ENCODE measurements around the gene SOCS3.
"Not testable (repeated sequence)": the region's sequence is repeated elsewhere in the genome, so short reads cannot be mapped to it uniquely, and the experiment has no call there.

Gene SOCS3

DNA sequence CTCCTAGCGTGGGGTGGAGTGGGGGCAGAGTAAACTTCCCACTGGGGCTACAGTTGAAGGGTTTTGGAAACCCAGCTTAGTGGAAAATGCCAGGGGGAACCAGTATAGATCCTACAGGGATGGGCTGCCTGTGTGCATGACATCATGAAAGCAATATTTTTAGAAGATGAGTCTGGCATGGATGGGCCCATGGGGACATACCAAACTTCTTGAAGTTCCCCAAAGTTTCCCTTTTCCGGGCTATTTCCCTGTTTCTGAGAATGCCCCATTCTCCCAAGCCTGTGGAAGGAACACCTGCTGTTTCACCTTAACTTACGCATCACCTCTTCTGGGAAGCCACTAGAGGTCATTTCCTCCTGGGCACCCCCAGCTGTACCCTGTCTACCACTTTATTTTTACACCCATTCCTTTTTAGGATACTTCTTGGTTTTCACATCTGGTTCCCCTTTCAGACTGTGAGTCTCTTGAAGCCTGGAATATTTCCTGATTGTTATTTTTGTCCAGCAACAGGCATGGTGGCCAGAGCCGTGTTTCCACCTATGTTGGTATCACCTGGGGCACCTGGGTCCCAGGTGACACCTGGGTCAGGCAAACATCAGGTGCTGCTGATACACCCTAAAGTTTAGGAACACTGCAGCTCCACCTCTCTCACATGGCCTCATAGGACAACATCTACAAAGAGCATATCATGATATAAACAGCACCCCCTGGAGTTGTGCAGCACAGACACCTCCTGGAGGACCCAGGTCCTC lies 9.8 kb downstream of the SOCS3 start:
- peak; percentile 40 for DNase-seq (ENCODE audit: low spot score)

DNA sequence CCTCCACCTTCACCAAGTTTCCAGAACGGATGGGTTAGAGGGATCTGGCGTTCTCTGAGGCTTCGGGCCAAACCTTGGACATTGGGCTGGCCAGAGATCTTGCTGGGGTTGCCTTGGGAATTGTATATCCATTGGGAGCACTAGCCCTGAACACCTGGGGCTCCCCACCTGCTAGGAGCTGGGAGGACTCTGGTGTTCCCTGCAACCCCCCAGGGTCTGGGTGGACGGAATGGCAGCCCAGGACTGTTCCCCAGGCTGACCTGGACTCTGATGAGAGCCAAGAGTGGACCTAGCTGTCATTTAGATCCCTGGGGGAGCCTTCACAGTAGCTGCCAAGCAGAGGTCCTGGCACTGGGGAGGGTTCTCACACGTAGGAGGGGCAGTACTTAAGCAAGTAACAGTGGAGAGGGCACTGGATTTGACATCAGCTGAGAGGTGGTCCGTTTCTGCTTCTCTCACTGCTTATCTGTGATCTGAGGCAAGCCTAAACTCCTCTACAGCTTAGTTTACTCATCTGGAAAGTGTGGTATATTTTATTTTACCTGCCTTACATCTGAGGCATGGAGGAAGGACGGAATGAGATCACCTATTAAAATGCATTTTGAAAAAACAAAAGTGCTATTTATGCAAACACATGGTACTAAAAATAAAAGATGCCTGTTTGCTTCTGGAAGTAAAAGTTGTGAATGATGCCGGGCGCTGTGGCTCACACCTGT lies 11.7 kb downstream of the SOCS3 start:
- DNase-seq (ENCODE audit: low spot score) = no peak

DNA sequence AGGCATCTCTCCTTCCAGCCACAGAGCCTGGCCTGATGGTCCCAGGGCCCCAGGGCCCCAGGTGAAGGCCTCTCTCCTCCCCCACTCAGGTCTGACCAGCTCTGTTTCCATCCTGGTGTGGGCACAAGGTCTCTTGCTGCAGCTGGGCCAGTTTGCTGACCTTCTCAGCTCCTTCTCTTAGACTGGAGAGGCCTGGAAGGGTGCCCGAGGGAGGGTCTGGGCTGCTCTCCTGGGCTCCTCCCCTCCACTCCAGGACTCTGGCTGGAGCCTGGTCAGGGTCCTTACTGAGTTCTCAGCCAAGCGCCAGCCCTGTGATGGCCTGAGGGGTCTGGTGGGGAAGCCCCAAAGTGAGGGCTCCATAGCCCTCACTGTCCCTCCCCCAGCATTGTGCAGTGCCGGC lies 12.4 kb downstream of the SOCS3 start:
- DNase-seq (ENCODE audit: low spot score) = no peak

DNA sequence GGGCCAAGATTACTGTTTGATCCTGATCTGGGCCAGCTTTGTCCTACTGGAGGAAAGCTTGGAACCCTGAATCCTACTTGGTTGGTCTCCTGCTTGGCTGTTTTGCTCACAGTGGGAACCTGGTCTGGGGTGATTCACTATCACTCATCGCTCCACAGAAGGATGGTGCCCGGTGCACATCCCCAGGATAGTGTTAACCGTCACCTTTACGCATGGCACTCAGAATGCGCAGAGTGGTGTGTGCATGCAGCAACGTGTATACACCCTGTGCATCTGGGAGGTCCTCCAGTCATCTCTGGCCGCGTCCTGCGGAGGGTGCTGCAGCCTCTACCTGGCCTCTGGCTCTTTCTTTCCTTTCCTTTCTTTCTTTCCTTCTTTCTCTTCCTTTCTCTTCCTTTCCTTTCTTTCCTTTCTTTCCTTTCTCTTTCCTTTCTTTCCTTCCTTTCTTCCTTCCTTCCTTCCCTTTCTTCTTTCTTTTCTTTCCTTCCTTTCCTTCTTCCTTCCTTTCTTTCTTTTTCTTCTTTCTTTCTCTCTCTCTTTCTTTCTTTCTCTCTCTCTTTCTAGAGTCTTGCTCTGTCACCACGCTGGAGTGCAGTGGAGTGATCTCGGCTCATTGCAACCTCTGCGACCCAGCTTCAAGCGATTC lies 13.1 kb downstream of the SOCS3 start:
- no peak for DNase-seq (ENCODE audit: low spot score)

DNA sequence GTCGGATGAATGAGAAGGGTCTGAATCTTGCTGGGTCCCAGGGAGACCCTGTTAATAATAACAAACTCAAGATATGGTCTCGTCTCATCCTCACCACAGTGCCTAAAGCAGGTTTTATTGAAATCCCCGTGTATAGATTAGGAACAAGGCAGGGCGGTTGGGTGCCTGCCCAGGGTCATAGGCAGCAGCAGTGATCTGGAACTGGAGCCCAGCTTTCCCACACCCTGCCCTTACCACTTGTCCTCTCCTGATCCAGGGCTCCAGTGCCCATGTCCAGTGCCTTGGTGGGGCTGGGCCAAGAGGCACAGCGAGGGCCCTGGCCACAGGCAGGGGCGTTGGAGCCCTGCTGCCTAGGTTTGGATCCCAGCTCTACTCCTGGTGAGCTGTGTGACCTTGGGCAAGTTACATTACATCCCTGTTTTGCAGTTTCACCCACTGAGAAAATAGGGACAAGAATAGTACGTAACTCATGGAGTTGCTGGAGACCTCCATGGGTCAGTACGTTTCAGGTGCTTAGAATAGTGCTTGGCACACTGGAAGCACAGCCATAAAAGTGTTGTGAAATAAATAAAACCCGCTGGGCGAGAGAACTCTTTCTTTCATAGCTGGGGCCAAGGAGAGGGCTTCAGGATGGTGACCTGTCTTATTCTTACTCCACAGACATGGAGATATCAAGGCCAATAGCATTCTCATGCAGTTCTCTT lies 13.9 kb downstream of the SOCS3 start:
- no peak for DNase-seq (ENCODE audit: low spot score)

DNA sequence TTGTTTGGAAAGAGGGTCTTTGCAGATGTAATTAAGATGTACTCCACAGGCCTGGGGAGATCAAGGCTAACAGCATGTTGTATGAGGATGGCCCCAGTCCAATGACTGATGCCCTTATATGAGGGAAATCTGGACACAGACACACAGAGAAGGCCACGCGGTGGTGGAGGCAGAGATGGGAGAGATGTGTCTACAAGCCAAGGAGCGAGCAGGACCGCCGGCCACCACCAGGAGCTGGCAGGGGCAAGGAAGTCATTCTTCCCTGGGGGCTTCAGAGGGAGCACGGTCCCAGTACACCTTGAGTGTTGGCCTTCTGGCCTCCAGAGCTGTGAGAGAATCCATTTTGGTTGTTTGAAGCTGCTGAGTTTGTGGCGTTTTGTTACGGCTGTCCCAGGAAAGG lies 14.7 kb downstream of the SOCS3 start:
- no peak for DNase-seq (ENCODE audit: low spot score)

DNA sequence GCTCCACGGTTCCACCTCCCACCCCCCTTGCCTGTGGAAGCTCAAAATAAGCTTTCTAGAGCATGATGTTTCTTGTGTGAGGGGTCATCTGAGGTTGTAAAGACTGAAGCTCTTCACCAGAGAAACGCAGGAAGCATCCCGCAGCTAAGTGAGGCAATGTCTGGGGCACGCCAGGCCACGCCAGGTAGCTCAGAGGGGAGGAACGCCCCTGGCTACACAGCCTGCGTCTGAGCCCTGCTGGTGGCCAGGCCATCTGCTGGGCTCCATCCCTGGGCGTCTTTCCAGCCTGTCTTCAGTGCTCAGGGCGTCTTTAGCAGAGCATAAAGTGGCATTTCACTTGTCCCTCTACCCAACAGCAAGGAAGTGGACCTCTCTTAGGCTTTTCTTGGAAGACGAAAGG lies 15.2 kb downstream of the SOCS3 start:
- no peak for DNase-seq (ENCODE audit: low spot score)

DNA sequence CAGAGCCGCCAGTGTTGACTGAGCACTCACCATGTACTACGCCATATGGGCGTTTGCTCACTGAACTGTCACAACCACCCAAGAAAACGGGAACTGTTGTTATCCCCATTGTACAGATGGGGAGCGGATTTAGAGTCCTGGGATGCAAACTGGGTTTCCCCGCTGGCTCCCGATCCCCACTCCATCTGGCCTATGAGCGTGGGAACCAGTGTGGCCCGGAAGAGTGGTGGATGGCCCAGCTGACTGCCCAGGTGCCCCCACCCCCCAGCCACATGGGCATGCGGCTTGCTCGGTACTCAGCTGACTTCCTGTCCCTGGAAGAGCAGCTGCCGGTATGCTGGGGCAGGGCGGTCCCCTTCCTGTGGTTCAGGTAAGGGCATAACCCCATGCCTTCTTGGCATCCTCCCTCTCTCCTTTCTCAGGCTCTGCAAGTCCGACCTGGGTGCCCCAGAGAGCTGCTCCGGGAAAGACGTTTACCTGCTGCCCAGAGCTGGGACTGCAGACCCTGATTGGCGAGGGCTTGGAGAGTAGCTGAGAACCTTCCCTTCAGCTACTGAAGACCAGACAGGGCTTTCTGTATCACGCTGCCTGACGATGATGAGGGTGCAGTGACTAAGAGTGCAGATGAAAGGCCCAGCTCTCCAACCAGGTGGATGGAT lies 16.2 kb downstream of the SOCS3 start:
- DNase-seq (ENCODE audit: low spot score) = peak; percentile 69

DNA sequence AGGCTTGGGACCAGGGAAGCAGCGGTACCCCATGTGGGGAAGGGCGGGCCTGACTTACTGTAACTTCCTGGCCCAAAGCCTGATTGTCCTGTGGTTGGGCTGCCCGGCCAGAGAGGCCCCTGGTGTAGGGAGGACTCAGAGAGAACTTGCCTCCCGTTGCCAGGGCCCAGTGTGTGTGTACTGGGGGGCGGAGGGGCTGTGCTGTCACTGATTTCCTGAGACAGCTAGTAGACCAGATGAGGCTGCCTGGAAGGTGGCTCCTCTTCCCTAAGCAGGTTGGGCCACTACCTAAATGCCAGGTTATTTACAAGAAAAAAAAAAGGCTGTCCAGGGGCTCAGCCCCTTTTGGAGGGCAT lies 16.7 kb downstream of the SOCS3 start:
- no peak for DNase-seq (ENCODE audit: low spot score)

DNA sequence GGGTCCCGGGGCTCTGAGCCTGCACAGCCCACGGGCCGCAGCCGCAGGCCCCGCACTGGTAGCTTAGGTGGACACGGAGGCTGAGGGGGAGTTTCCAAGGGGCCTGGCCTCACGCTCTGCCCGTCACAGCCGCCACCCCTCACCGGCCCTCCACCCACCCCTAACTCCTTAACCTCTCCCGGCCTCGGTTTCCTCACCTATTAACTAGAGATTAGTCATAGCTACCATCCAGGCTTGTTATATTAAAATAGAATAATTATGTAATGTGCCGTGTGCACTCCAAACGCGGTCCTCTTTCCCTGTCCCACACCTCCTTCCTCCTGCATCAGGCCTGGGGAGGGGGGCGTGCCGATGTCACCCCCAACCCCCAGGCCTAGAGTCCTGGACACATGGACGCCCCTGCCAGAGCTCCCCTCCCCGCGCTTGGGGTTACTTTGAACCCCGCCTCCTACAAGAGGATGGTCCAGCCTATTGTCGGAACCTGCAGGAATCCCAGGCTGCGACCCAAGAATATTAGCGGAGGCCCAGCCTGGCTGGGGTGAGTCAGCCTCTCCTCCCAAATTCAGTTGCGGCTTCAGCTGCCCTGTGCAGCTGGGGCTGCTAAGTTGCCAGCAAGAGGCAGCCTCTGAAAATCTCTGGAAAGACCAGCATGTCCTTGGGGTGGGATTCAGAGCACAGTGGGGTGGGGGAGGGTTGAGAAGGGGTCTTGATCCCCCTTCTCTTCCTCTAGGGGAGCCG lies 17.3 kb downstream of the SOCS3 start:
- DNase-seq (ENCODE audit: low spot score) = no peak

DNA sequence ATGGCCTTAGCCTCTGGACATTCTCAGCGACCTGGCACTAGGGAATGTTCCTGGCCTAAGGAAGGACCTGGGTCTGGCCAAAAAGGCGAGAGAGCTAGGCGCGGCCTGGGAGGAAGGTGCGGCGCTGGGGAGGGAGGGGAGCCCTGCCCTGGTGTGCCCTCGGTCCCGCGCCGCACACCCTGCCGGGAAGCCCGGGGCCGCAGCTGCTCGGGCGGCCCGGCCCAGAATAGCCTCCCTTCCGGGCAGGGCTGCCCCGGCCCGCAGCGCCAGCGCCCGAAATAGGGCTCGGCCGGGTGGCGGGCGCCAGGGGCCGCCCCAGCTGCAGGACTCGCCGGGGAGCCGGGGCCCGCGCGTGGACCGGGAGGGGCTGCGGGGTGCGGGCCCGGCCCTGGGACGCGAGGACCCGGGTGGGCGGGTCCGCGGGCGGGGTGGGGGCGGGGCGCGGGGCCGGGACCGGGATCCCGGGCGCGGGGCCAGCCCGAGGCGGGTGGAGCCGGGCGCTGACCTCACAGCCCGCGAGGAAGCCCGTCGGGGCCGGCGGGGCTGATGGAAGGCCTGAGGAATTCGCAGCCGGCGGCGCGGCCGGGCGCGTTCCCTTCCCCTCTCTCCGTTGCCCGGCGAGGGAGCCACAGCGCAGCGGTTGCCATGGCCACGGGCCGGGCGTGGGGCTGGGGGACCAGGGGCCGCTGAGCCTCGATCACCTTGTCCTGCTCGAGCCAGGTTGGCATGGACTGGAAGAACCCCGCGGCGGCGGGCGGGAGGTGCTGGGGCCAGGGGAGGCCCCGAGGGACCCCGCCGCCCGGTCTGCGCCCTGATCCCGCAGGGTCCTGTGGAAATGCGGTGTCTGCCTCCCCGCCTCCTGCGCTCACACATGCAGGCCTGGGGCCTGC lies 18.1 kb downstream of the SOCS3 start:
- no peak for DNase-seq (ENCODE audit: low spot score)

DNA sequence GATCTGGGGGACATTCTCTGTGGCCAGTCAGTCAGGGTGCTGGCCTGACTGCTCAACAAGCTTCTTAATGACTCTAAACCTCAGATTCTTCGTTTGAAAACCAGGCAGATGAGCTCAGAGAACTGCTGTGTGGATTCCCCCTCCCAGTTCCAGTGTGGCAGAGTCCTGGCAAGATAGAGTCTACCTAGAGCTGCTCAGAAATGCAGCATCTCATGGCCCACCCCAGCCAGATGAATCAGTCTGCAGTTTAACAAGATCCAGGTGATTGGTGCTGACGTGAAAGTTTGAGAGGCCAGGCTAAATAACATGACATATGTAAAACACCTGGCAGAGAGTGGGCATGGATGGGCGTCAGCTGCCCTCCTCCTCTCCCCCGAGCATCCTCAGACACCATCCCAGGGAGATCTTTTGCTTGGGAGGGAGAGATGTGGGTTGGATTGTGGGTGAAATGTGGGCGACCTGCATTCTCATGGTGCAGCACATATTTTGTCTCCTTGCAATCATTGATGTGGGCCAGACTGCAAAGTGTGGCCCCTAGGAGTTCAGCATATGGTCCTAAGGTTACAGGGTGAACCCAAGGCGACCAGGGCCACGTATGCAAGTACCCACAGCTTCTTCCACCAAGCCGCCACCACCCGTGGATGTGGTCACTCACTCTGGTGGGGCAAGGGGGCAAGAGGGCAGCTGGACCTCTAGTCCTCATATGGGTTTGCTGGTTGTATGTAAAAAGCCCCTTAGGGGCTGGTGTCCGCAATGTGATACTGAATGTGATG lies 19.5 kb downstream of the SOCS3 start:
- DNase-seq (ENCODE audit: low spot score) = no peak

DNA sequence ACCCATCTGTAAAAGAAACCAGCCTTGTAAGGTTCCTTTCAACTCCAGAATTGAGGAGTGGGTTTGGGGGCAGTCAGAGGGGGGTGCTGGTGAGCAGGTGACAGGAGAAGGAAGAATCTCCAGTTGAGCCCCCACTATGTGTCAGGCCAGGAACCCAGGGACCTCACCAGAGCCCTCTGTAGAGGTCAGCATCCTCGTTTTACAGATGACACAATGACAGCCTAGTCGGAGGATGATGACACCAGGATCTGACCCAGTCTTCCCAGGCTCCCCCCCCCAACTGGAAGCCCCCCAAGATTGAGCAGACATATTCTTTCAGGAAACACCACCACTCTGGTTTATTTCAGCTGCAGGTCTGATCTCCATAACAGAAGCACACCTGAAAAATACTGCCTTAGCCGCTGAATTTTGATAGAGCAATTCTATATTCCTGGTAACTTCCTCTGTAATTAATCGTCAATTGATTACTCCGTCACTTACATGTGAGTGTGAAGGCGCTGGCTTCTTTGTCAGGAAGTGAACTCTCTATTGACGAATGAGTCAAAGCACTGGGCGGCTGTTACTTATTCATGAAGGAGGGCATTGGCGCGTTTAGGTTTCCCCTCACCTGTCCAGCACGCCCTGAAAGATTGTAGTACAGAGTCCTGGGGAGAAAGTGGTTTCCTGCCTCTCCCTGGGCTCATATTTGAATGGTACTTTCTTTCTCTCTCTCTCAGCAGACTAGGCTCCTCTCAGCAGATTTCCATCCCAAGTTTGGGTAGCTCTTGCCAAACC lies 21.2 kb downstream of the SOCS3 start:
- DNase-seq (ENCODE audit: low spot score) = no peak

DNA sequence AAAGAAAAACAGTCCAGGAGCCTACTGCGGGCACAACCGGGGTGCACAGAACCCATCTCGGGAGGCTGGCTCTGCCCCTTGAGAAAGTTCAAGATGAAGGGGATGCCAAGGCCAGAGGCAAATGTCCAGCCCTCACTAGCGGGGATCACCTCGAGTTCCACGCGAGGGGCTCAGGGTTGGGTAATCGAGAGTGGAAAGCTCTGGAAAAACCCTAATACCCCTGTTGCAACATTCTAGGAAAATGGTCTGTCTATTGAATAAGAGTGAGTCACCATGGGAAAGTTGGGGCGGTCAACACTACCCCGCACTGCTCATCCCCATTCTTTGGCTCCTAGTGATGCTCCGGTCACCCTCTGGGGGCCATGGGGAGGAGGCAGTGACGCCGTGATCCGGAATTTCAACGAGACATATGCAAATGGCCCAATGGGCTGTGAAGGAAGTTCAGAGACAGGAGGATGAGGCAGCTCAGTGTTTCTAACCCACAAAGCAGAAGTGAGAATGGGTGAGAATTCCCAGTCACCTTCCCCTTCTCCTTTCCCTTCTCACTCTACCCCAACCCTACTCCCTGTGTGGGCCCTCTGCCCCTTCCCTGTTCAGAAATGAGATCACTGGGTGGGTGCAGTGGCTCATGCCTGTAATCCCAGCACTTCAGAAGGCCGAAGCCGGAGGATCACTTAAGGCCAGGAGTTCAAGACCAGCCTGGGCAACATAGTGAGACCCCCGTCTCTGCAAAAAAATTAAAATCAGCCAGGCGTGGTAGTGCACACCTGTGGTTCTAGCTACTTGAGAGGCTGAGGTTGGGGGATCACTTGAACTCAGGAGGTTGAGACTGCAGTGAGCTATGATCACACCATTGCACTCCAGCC lies 22.4 kb downstream of the SOCS3 start:
- peak; percentile 63 for DNase-seq (ENCODE audit: low spot score)

DNA sequence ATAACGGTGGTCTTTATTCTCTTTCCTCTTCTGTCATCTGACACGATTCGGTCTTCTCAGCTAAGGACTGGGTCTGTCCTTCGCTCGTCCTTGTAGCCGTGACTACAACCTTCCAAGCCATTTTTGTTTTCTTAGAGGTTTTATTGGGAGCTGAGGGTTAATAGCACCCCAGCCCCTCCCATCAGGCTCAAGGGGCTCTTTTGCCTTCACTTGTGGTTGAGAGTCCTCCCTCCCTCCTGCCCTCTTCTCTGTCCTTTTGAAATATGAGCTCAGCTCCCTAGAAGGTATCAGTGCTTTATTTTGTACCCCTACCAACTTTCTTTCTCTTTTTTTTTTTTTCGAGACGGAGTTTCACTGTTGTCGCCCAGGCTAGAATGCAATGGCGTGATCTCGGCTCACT lies 24.7 kb downstream of the SOCS3 start:
- no peak for DNase-seq (ENCODE audit: low spot score)

DNA sequence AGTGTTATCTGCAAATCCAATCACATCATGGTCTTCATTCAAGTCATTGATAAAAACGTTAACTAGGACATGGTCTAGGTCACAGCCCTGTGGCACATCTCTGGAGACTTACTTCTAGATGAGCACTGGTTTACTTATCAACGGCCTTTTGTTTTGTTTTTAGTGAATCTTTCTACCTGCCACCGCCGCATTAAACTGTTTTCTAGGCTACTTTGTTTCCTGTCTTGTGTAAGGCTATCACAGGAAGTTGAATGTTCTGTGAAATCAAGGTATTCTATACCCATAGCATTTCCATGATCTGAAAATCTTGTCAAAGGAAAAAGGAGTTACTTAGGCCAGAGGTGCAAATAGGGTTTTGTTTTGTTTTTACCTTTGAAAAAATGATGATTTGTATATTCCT lies 26.9 kb downstream of the SOCS3 start:
- no peak for DNase-seq (ENCODE audit: low spot score)

DNA sequence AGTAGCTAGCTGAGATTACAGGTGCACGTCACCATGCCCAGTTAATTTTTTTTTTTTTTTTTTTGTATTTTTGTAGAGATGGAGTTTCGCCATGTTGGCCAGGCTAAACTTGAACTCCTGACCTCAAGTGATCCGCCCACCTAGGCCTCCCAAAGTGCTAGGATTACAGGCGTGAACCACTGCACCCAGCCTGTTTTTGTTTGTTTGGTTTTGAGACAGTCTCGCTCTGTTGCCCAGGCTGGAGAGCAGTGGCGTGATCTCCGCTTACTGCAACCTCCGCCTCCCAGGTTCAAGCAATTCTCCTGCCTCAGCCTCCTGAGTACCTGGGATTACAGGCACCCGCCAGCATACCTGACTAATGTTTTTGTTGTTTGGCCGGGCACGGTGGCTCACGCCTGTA lies 28.5 kb downstream of the SOCS3 start:
- DNase-seq (ENCODE audit: low spot score) = not testable (repeated sequence)
